C4-2B (cell line): ENCODE results near the gene ITGB5.

Experiments
- CTCF ChIP-seq: fragments of 450-650 bp; conservative IDR thresholded peaks from 2 replicates; pipeline ENCODE4 v1.5.1; 2017; ENCODE audit warnings: mild to moderate bottlenecking
- ZFX ChIP-seq: fragments of 450-650 bp; IDR thresholded peaks from 2 replicates; pipeline ENCODE4 v1.6.1; 2017

- TF ChIP-seq CTCF: no peak
- TF ChIP-seq ZFX: no peak
Observed at GRCh38 chr3:124843506-124844177, 43.5 kb downstream of the ITGB5 start.
